Upper lobe of right lung (tissue), 1 donor: ENCODE results near the gene PRKG2. TPM values are rescaled to one million over a fixed set of nuclear protein-coding genes. Genes with fewer than 3 reads are reported as not detected.

ENCODE experiments used
- ATAC-seq: fragments of 200-7000 bp; cut with Tn5 transposase; one replicate; pipeline ENCODE4 v1.9.1; 2020; ENCODE audit warnings: mild to moderate bottlenecking, moderate library complexity
- DNase-seq: peaks from one replicate; pipeline ENCODE4 v3.0.0-alpha.2; 2020
- H3K27ac ChIP-seq: fragments of 200-600 bp; one replicate; pipeline ENCODE4 v1.8.0; 2022
- H3K27me3 ChIP-seq: fragments of 200-600 bp; one replicate; pipeline ENCODE4 v1.8.0; 2022; ENCODE audit warnings: mild to moderate bottlenecking
- H3K36me3 ChIP-seq: fragments of 200-600 bp; one replicate; pipeline ENCODE4 v1.8.0; 2022
- H3K4me1 ChIP-seq: fragments of 200-600 bp; one replicate; pipeline ENCODE4 v1.8.0; 2022
- H3K4me3 ChIP-seq: fragments of 200-600 bp; one replicate; pipeline ENCODE4 v1.8.0; 2022; ENCODE audit warnings: mild to moderate bottlenecking
- H3K9me3 ChIP-seq: fragments of 200-600 bp; one replicate; pipeline ENCODE4 v1.8.0; 2022
- CTCF ChIP-seq: fragments of 200-600 bp; IDR thresholded peaks from one replicate; pipeline ENCODE4 v1.8.0; 2022; ENCODE audit warnings: antibody characterized with exemption
- intact Hi-C: fragments of 100-400 bp; cut with DNase I; formaldehyde crosslinking; loops from one replicate; pipeline ENCODE4 v1.11.0; 2022
- total RNA-seq: library from RNA; stranded (reverse); fragmentation: NEBNext Ultra II Directional; extraction: Animal tissue kit (Norgen Biotek cat#: 25700); gene quantifications from one replicate; pipeline ENCODE4 v1.2.1, GENCODE V29; 2021
- donor health status: DM: no; HTN: yes; CAD: no; lungs with severe emphysema.

Gene PRKG2
- total RNA-seq, 1 donor from 2014 or later: 8.1 TPM

DNA sequence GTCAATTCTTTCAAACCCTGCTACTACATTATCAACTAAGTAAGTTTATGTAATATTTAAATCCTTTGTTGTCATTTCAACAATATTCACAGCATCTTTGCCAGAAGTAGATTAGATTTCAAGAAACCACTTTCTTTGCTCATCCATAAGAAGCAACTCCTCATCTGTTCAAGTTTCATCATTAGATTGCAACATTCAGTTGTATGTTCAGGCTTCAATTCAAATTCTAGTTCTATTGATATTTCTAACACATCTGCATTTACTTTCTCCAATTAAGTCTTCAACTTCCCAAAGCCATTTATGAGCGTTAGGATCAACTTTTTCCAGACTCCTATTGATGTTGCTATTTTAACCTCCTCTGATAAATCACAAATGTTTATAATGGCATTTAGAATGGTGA lies 118.5 kb downstream of the PRKG2 start:
- Histone ChIP-seq H3K9me3 (no peaks in the 10 kb centered on the region), H3K36me3 (no peaks in the 10 kb centered on the region), H3K27me3 (no peaks in the 10 kb centered on the region), H3K4me3 (no peak overlapping the region), H3K27ac (no peak overlapping the region), H3K4me1 (no peaks in the 10 kb centered on the region)
- TF ChIP-seq CTCF: no peak
- ATAC-seq: no peak
- no peak for DNase-seq
- intact Hi-C loops: no loop called here

DNA sequence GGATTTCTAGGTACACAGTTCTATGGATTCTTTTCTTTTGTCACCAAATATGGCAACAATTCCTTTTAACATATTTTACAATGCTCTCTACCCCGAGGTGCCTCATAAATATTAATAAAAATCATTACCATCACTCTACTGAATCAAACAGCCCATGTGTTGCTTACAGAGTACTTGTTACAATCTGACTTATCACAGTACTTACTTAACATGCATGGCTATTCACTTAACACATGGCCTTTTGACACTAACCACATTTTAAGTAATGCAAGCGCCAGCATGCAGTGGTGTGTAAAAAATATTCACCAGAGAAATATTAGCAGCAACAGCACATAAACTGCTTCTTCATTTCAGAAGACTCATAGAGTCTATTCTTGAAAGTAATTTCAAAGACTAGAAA lies 119.6 kb downstream of the PRKG2 start:
- Histone ChIP-seq H3K9me3 (no peaks in the 10 kb centered on the region), H3K4me3 (no peak overlapping the region), H3K36me3 (no peaks in the 10 kb centered on the region), H3K27ac (no peak overlapping the region), H3K27me3 (no peaks in the 10 kb centered on the region), H3K4me1 (no peaks in the 10 kb centered on the region)
- intact Hi-C loops: no loop called here
- TF ChIP-seq CTCF: no peak
- no peak for DNase-seq
- ATAC-seq: no peak

GRCh38 chr4:81093720-81094401 lies 121.2 kb downstream of the PRKG2 start:
- Histone ChIP-seq H3K27me3 (no peaks in the 10 kb centered on the region), H3K27ac (no peak overlapping the region), H3K9me3 (no peaks in the 10 kb centered on the region), H3K36me3 (no peaks in the 10 kb centered on the region), H3K4me3 (no peak overlapping the region), H3K4me1 (no peaks in the 10 kb centered on the region)
- no peak for TF ChIP-seq CTCF
- no peak for DNase-seq
- ATAC-seq: no peak
- intact Hi-C loops: no loop called here

DNA sequence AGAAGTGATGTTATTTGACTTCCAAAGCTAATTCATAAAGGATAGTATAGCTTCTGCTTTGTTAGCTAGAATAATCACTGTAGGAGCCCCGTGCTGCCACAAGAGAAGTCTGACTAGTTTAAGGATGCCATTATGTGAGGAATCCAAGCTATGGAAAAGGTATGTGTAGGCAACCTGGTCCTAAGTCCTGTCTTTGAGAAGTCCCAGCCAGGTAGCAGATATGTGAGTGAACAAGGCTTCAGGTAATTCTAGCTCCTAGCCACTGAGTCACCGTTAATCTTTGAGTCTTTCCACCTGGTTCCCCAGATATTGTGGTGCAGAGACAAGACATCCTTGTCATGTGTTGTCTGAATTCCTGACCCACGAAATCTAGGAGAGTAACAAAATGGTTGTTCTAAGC lies 129.0 kb downstream of the PRKG2 start:
- H3K4me1 ChIP-seq: no peaks in the 10 kb centered on the region
- no peaks in the 10 kb centered on the region for H3K27me3 ChIP-seq
- H3K9me3 ChIP-seq: no peaks in the 10 kb centered on the region
- H3K36me3 ChIP-seq: no peaks in the 10 kb centered on the region
- no peak for DNase-seq
- intact Hi-C loops: no loop called here
- ATAC-seq: no peak
- no peak overlapping the region for H3K27ac ChIP-seq
- no peak overlapping the region for H3K4me3 ChIP-seq
- no peak for TF ChIP-seq CTCF

DNA sequence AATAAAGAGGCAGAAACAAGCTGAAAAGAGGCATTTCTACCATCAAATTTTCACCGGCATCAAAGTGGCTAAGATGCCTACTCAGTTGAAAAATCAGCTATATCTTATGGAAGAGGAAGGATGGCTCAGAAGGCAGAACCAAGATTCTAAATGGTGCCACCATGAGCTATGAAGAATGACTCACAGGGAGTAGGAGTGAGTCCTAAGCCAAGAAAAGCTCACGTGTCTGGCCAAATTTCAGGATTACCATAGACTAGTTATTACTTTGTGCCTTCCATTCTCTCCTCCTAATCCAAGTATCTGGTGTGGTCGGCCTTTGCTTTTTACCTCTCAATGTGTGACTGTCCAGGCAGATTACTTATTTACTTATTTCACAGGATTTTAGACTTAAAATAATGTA lies 129.7 kb downstream of the PRKG2 start:
- Histone ChIP-seq H3K4me3 (no peak overlapping the region), H3K27ac (no peak overlapping the region), H3K36me3 (no peaks in the 10 kb centered on the region), H3K9me3 (no peaks in the 10 kb centered on the region), H3K4me1 (no peaks in the 10 kb centered on the region), H3K27me3 (no peaks in the 10 kb centered on the region)
- no peak for ATAC-seq
- TF ChIP-seq CTCF: no peak
- no peak for DNase-seq
- intact Hi-C loops: no loop called here

DNA sequence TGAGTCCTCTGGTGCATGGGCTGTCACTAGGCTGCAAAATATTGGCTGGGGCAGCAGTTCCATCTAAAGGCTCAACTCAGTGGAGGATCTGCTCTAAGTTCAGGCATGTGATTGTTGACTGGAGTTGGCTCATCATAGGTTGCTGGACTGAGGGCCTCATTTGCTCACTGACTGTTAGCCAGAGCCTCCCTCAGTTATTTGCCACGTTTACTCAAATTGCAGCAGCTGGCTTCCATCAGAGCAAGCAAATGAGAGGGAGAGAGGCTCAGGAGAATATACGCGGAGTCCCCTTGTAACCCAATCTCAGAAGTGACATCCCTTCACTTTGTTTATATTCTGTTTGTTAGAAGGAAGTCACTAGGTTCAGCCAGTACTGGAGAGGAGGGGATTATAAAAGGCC lies 130.4 kb downstream of the PRKG2 start:
- no peaks in the 10 kb centered on the region for H3K36me3 ChIP-seq
- DNase-seq (no peak), ATAC-seq (no peak)
- H3K27ac ChIP-seq: no peak overlapping the region
- no peak overlapping the region for H3K4me3 ChIP-seq
- TF ChIP-seq CTCF: no peak
- no peaks in the 10 kb centered on the region for H3K4me1 ChIP-seq
- H3K9me3 ChIP-seq: no peaks in the 10 kb centered on the region
- H3K27me3 ChIP-seq: no peaks in the 10 kb centered on the region
- intact Hi-C loops: no loop called here
